HG03342 (cell line): ENCODE measurements around the gene AHNAK2.

ENCODE experiments used
- ATAC-seq: cut with Tn5 transposase; IDR thresholded peaks from one replicate; pipeline ENCODE4 v1.9.1; 2021; ENCODE audit warnings: mild to moderate bottlenecking, moderate library complexity; ENCODE audit not compliant: unreplicated experiment

The AHNAK2 gene

DNA sequence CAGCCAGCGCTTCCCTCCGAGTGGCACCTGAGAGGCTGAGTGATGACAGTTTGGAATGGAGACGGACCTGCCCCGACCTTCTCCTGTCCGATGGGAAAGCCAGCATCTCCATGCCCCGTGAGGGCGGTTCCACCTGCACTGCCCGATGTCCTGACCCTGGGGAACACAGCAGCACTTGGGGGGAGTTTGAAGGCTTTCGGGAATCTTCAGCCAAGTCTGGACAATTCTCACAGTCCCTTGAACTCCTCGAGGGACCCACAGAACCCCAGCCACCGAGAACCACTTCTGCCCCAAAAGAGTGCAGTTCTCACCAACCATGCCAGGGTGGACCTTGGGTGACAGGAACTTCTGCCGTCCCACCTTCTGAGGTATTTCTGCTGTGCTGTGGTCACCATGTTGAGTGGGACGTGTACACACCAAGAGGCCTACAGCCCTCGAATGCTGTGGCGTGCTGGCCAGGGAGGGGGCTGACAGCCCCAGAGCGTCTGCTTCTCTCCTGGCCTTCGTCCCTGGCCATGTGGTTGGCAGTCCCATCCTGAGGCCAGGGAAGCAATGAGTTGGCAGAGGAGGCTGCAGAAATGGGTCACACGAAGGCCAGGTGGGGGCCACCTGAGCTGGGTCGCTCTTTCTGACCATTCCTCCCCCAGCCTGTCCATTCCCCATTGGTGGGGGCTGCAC is 8.5 kb upstream of the AHNAK2 start:
- ATAC-seq, result no peak

DNA sequence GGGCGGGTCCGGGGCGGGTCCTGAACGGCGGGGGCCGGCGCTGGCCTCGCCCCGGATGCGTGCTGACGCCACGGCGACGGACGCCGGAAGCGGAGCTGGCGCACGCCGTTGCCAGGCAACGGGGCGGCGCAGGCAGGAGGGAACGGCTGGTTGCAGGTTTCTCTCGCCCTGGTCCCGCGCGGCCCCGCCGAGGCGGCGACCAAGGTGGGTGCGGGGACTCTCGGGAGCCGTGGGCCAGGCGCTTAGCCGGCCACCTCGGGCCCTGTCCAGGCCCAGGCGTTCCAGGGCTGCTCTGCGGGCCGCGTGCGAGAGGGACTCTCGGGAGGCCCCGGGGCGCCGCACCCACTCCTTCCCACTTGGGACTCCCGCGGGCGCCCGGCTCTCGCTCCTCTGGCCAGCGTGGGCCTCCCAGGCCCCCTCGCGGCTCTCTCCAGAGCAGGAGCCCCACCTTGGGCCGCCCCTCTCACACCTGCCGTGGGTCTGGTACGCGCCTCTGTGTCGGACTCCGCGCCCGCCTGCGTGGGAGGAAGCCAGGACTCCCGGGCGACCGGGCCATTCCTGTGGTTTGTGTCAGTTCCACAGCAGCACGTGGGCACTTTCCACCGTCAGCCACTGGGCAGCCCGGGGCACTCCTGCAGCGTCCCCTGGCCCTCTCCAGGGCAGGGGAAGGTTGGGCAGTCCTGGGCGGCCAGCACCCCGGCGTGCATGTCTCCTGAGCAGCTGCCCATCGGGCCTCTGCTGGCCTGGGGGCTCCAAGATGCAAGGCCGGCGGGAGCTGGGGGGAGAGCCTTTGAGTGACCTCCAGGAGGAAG is 7.7 kb upstream of the AHNAK2 start, which contains the start of gene CLBA1:
Gene CLBA1 (plus strand): TSS at position 114 of the 812 bp plus-strand sequence. CDS start 644 bp downstream, at position 758.
- peak; percentile 94 for ATAC-seq

DNA sequence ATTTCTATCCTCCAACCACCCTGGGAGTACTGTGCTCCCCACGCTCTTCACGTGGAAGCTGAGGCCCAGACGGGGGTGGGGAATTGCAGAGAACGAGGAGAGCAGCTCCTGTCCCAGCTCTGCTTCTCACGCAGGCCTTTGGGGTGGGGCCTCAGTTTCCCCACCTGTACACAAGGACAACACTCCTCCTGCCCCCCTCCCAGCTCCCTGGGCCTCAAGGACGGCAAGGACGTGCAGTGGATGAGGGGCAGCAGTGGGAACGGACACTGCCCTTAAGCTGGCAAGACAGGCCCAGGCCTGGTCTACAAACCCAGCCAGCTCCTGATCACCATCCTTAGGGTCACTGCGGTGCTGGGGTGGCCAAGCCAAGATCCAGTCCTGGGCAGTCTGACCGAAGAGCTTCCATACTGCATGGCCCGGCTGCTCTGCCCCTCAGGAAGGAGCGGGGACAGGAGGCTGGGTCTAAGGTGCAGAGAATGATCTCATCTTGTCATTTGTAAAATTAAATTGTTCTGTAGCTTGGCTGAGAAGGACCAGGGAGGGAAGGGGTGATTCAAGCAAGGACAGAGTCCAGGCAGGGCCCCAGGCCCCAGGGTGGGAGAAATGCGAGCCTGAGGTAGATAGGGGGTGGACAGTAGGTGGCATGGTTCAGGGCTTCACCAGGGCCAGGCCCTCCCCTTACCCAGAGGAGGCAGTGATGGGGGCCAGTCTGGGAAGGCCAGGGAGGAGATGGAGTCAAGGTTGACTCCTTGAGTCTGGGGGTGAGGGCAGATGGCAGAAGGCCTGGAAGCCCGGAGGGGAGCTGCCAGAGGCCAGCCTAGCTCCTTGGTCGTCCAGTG is 6.1 kb upstream of the AHNAK2 start:
- no peak for ATAC-seq

DNA sequence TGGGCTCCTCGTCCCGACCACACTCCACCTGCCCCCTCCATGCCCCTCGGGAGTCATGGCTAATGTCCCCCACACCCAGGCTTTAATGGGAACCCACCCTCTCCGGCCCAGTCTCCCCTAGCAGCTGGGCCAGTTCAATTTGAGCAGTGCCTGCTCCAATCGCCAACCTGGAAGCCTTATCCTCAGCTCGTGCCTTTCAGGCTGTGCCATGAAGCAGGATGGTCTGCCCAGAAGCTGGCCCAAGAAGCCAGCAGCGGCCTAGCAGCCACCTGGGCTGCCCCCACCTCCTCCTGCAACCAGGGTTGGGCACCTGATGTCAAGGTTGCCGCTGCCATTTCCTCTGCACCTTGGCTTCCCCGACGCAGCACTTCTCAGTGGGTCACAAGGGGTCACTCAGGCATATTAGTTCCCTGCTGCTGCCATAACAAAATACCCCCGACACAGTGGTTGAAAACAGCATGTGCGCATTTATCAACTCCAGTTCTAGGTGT is 5.1 kb upstream of the AHNAK2 start:
- no peak for ATAC-seq

DNA sequence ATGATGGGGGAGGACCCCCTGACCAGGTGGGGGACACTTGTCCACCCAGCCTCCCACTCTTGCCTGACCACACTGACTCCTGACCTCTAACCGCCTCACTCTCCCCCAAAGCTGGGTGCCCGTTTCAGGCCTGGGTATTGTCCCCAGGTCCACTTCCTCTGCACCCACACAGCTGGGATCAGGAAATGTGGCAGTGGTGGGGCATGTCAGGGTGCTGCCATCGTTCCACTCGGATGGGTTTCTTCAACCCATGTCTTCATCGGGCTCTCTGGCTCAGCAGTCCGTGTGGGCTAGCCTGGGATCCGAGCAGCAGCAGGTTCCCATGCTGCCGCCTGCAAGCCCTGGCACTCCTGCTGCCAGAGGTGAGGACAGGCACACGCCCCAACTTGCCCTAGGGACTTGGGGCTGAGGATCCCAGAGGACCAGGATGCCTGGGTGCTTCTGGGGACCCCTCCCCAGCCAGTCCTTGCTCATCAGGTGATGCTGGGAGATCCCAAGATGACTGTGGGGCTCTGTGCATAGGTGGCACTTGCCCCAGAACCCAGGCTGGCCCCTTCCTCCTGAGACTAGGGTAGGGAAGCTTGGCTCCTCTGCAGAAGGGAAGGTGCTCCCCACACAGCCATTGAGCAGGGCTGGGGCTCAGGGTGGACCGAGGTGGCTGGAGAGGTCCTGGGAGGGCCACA is 4.5 kb upstream of the AHNAK2 start:
- no peak for ATAC-seq

DNA sequence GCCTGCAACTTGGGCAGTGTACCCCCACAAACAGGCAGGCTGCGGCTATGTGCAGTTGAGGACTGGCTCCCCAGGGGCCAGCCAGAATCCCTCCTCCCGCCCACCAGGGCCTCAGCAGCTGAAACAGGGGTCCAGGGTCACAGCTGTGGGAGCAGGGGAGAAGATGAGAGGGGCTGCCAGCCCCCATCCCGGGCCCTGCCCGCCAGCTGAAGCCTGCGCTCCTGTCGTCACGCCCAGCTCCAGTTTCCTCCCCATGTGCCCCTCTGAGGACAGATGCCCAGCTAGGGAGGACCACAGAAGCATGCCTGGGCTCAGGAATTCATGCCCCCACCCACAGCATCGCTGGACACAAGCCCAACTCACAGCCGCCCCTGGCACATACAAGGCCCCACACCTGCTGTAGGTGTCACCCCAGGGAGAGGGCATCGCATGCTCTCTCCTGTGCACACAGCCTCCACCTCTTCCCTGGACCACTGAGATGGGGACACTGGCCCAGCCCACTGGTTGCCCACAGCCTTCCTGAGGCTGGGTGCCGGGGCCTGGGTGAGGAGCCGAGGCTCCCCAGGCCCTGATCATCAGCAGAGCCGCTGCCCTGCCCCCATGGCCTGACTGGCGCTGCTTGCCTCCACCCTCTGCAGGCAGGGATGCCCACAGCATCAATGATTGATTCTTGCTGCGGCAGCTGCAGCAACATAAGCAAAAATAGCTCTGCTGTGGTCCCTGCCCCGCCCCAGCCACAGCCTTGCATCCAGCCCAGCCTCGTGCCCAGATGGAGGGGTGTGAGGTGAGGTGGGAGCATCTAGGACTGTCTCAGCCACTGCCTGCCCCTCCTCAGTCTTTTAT is 3.7 kb upstream of the AHNAK2 start:
- ATAC-seq, result no peak

DNA sequence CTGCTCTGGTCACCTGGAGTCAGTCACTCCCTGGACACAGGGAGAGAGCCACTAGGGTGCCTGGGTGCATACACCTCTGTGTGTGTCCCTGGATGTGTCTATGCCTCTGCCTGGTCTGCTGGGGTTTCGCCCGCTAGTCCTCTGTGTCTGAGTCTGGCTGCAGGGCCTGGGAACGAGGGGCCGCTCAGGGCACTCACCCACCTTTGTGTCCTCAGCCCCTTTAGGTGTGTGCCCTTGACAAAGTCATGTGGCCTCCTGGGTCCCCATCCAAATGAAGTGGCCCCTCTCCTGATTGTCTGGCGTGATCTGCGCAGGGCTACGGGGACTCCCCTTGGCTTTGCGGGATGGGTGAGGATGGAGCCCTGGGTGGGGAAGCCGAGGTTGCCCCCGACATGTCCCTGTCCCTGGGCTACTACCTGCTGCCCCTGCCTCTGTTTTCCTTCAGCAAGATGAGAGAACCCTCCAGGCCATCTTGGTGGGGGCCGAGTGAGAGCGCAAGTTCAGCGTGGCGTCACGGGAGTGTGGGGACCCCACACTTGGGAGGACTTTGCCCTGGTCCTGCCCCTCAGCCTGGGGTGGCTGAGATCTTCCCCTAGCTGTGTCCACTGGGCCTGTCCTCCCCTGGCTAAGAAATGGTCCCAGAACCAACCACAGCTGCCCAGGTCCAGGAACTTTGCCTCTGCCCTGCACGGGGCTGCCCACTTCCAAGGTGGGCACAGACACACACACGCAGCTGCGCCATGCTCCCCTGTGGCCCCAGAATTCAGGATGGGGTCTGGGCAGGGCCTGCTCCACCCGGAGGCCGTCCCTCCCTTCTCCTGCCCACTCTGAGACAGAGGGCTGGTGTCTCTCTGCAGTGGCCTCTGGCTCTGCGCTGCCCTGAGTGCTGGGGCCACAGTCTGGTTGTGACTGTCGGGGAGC is 2.7 kb upstream of the AHNAK2 start:
- no peak for ATAC-seq

DNA sequence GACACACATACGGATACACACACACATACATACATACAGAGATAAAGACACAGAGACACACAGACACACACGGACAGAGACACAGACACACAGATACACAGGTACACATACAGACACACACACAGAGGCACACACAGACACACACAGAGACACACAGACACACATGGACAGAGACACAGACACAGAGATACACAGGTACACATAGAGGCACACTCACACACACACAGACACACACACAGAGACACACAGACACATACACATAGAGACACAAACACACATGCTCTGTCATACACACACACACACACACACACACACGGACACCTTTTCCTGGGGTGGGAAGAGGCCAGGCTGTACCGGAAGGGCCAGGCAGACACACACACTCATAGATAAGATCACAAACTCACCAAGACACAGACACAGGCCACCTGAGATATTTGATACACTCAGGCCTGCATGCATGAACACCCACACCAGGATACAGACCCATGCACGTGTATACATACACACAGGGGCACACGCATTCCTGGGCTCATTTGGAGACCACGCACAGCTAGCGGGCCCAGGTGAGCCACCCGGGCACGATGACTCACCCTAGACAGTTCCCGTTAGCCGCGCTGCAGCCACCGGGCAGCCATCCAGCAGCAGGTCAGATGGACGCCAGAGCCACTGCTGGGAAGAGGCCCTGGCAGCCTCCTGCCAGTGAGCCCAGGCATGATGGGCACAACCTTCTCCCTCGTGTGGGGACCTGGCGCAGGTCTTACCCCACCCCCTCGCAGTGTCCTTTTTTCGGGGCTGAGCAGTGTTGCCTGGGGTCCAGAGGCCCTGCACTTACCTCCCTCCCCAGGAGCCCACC is 1.8 kb upstream of the AHNAK2 start:
- no peak for ATAC-seq

DNA sequence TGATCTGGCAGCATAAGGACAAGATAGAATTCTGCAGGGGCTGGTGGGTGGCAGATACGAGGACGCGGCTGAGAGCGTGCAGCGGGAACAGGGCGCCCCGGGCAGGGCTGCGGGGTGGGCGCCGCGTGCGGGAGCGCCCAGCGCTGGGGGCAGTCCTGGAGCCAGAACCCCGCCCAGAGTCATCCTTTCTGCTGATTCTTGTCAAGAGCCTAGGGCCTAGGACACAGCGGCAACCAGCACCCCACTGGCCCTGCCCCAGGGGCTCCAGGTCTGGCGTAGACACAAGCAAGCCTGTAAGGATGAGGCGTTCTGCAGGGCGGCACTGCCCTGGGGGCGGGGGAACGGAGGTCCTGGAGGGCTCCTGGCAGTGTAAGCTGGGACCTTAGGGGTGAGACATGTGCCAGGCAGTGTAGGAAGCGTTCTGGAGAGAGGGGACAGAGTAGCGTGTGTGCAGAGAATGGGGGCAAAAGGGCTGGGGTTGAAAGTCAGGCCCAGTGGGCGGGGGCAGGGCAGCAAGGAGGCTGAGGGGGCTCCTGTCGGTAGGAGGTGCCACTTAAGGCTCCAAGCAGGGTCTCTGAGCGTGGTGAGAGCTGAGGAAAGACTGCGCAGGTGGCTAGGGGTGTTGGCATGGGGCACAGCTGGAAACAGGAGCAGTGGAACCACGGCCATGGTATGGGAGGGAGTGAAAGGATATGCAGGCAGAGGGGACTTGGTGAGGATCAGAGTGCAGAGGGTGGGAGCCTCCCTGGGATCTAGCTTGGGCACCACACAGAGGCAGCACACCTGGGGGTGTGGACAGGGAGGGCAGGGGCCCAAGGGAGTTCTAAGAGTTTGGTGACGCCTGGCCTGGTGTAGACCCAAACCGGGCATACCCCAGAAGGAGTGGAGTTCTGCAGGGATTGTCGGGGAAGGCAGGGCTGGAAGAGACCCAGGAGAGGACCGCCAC is 845 bp upstream of the AHNAK2 start:
- ATAC-seq, result no peak

DNA sequence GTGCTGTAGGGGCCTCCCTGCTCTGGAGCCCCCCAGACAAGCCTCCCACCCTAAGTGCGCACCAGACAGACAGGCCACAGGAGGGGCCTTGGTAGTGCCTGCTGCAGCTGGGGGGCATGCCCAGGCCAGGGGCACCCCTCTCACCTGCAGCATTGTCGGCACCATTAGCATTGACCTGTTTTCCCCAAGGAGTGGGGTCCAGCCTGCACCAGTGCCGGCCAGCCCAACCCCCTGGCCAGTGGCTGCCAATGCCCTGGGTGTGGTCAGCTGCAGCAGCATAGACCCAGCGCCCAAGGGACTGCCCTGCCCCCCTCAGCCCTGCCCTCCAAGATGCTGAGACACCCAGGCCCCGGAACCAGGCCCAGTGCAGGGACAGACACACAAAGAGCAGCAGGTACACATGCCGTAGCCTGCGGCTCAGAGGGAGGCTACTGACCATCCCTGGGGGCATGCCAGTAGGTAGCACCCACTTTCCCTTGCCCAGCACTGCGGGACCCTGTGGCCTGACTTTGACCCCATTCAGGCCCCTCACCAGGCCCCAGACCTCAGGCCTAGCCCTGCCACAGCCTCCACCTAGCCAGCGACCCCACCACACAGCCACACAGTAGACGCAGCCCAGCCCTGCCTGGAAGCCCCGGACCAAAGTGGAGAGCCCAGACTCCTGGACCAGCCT is 1.0 kb downstream of the AHNAK2 start:
- no peak for ATAC-seq

DNA sequence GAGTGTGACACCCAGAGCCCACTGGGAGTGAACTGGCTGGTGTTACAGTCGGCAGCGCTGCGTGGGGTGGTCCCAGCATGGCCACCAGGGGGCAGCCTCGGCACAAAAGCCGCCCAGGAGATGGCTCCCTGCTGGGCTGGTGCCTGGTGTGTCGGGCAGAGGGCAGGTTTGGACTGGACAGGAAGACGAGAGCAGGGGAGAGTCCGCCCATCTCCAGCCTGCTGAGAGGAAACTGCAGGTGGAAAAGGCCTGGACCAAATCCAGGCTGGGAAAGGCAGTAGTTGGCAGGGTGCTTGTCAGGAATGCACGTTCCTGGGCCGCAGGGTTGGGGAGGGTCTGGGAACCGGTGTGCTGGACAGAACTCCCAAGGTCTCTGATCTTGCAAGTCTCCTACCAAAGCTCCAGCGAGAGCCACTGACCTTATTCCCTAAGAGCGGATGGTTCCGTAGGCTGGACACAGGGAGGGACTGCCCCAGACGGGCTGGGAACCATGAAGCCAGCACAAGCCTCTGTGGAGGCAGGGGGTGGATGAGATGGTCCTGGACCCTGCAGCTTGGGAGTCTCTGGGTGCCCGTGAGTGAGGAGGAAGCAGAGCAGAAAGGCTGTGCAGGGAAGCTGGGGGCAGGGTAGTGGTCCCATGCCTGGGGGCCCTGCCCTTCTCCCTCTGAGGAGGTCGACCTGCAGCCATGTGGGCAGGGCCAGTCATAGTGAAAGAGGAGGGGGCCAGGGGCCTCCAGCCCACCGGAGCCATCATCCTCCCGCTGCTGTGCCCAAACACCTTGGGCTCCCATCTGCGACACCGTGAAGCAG is 1.8 kb downstream of the AHNAK2 start:
- no peak for ATAC-seq

DNA sequence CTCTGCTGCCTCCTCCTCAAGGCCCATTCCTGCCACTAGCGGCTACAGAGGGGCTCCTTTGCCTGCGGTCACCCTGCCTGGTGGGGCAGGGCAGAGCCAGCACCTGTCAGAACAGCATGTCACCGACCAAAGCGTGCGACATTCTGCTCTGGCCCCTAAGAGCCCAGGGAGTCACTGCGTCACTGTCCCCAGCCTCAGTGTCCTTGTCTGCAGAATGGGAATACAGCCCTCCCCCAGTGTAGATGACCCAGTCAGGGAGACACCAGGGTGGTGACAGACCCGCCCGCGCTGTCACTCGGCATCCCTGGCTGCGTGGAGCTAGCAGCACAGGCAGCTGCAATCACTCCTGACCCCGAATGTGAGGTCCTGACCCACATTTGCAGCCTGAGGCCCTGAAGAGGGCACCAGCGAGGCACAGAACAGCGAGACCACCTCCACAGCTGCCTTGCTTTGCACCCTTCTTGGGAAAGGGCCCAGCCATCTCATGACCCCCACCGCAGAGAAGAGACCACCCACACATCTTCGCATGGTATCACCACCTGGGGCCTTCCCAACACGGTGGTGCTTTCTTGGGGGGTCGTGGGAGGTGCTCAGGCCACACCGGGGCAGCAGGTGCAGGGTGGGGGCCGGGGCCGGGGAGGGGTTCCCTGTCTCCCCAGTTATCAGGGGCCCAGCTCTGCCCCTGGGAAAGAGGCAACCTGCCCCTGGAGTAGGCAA is 2.5 kb downstream of the AHNAK2 start:
- ATAC-seq, result no peak

DNA sequence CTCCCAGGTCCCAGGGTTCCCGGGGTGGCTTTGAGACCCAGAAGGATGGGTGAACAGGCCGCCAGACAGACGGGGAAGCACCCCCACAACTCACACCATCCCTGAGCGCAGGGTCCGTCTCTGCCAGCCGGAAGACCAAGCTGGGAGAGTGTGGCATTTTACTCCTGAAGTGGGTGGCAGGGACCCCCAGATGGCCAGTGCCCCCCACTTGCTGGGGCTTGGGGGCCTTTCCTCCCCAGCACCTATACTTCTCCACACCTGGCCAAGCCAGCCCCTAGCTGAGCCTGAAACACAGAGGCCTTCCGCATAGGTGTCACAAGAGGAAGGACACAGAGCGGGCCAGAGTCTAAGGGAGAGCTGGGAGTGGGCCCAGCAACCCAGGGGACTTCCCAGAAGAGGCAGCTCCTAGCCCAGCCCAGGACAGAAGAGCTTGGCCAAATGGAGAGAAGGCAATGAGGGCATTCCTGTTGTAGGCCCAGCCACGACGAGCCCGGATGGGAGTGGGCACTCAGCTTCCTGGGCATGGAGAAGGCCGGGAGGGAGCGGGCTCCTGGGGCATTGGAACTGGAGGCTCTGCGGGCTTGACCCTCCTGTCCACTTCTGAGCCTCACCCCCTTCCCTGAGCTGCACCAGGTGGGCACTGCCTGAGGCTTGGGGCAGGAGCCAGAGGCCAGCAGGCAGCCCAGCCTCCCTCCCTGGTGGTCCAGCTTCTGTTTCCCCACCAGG is 3.3 kb downstream of the AHNAK2 start:
- no peak for ATAC-seq

DNA sequence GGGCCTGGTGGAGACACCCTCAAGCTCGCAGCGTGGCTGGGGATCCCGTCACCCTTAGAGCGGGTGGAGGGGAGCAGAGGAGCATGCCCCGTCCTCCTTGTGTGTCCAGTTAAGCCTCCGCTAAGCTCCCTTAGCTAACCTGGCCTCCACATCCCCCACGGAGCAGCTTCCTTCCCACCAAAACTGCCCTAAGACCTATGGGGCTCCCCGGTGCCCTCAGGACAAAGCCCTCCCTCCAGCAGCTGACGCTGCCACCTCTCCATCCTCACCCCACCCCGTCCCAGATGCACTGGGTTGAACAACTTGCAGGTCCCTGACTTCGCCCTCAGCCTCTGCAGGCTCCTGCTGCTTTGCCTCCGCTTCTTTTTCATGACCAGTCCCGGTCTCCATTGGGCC is 4.0 kb downstream of the AHNAK2 start:
- ATAC-seq, result no peak
